WTC11 (cell line): ENCODE measurements around the gene HBB. TPM values are rescaled to one million over a fixed set of nuclear protein-coding genes. Genes with fewer than 3 reads are reported as not detected.

Experiments
- ATAC-seq: fragments of 200-7000 bp; cut with Tn5 transposase; 2 replicates; pipeline ENCODE4 v1.10.0; 2021; ENCODE audit warnings: mild to moderate bottlenecking, moderate library complexity
- CTCF ChIA-PET: fragments of 300-600 bp; sonication (Branson Sonifier 250); formaldehyde crosslinking; loops from one replicate; lab custom pipeline; 2021; ENCODE audit warnings: antibody characterized with exemption; lab: Charles Lee
- POLR2A ChIA-PET: fragments of 350-600 bp; sonication (Branson Sonifier 250); formaldehyde crosslinking; loops from one replicate; lab custom pipeline; 2021; ENCODE audit warnings: antibody characterized with exemption; lab: Charles Lee
- DNase-seq: peaks from one replicate; pipeline ENCODE4 v3.0.0; 2021; ENCODE audit warnings: low spot score
- H3K27ac Mint-ChIP-seq: 2 replicates; pipeline ENCODE4 v1.8.0; 2021; ENCODE audit warnings: mixed read lengths
- H3K27me3 Mint-ChIP-seq: 2 replicates; pipeline ENCODE4 v1.8.0; 2021; ENCODE audit warnings: low read depth, mild to moderate bottlenecking, moderate library complexity, mixed read lengths
- H3K36me3 Mint-ChIP-seq: 2 replicates; pipeline ENCODE4 v1.8.0; 2021; ENCODE audit warnings: mixed read lengths
- H3K4me1 Mint-ChIP-seq: 2 replicates; pipeline ENCODE4 v1.8.0; 2022; ENCODE audit warnings: mixed read lengths
- H3K4me3 Mint-ChIP-seq: 2 replicates; pipeline ENCODE4 v1.8.0; 2021; ENCODE audit warnings: mild to moderate bottlenecking, moderate library complexity, mixed read lengths
- H3K9me3 Mint-ChIP-seq: 2 replicates; pipeline ENCODE4 v1.8.0; 2021; ENCODE audit warnings: mixed read lengths
- ATF2 ChIP-seq: sonication (generic); formaldehyde crosslinking; IDR thresholded peaks from 2 replicates; pipeline ENCODE4 v1.8.1; 2022; ENCODE audit warnings: low read depth, missing genetic modification reagents, borderline replicate concordance
- CBFB ChIP-seq: sonication (generic); formaldehyde crosslinking; IDR thresholded peaks from 2 replicates; pipeline ENCODE4 v1.8.1; 2022; ENCODE audit warnings: mild to moderate bottlenecking, low read depth, missing genetic modification reagents
- CTCF ChIP-seq: fragments of 200-600 bp; IDR thresholded peaks from 2 replicates; pipeline ENCODE4 v1.8.0; 2022; ENCODE audit warnings: antibody characterized with exemption
- ELF4 ChIP-seq: sonication (generic); formaldehyde crosslinking; IDR thresholded peaks from 2 replicates; pipeline ENCODE4 v1.8.1; 2022; ENCODE audit warnings: low read depth, mild to moderate bottlenecking, moderate library complexity, missing genetic modification reagents
- ESRRA ChIP-seq: sonication (generic); formaldehyde crosslinking; IDR thresholded peaks from 2 replicates; pipeline ENCODE4 v1.8.1; 2022; ENCODE audit warnings: mild to moderate bottlenecking, missing genetic modification reagents, borderline replicate concordance
- GABPB1 ChIP-seq: sonication (generic); formaldehyde crosslinking; IDR thresholded peaks from 2 replicates; pipeline ENCODE4 v1.8.1; 2023; ENCODE audit warnings: mild to moderate bottlenecking, missing genetic modification reagents
- HMGXB4 ChIP-seq: sonication (generic); formaldehyde crosslinking; IDR thresholded peaks from 2 replicates; pipeline ENCODE4 v1.8.1; 2023; ENCODE audit warnings: mild to moderate bottlenecking, moderate library complexity, missing genetic modification reagents
- IRF1 ChIP-seq: sonication (generic); formaldehyde crosslinking; IDR thresholded peaks from 2 replicates; pipeline ENCODE4 v1.8.0; 2023; ENCODE audit warnings: missing genetic modification reagents
- IRF2 ChIP-seq: sonication (generic); formaldehyde crosslinking; IDR thresholded peaks from 2 replicates; pipeline ENCODE4 v1.8.0; 2022; ENCODE audit warnings: low read depth, missing genetic modification reagents, borderline replicate concordance
- JAZF1 ChIP-seq: fragments of 250-450 bp; sonication (Bioruptor Pico); IDR thresholded peaks from 2 replicates; pipeline ENCODE4 v1.9.0; 2021; ENCODE audit warnings: moderate library complexity, mild to moderate bottlenecking, inconsistent platforms
- KAT7 ChIP-seq: sonication (generic); formaldehyde crosslinking; IDR thresholded peaks from 2 replicates; pipeline ENCODE4 v1.8.1; 2023; ENCODE audit warnings: missing genetic modification reagents, mild to moderate bottlenecking, borderline replicate concordance
- MYBL2 ChIP-seq: sonication (generic); formaldehyde crosslinking; IDR thresholded peaks from 2 replicates; pipeline ENCODE4 v1.8.1; 2023; ENCODE audit warnings: mild to moderate bottlenecking, moderate library complexity, missing genetic modification reagents
- NR2C2 ChIP-seq: sonication (generic); formaldehyde crosslinking; IDR thresholded peaks from 2 replicates; pipeline ENCODE4 v1.8.0; 2022; ENCODE audit warnings: mild to moderate bottlenecking, missing genetic modification reagents
- PRRX2 ChIP-seq: fragments of 250-450 bp; sonication (Bioruptor Pico); IDR thresholded peaks from 2 replicates; pipeline ENCODE4 v1.8.0; 2021; ENCODE audit warnings: mild to moderate bottlenecking
- RELA ChIP-seq: sonication (generic); formaldehyde crosslinking; IDR thresholded peaks from 2 replicates; pipeline ENCODE4 v1.8.1; 2022; ENCODE audit warnings: missing genetic modification reagents, mild to moderate bottlenecking, borderline replicate concordance
- SP1 ChIP-seq: sonication (generic); formaldehyde crosslinking; conservative IDR thresholded peaks from 2 replicates; pipeline ENCODE4 v1.8.1; 2022; ENCODE audit warnings: missing genetic modification reagents
- ZNF317 ChIP-seq: sonication (generic); formaldehyde crosslinking; IDR thresholded peaks from 2 replicates; pipeline ENCODE4 v1.8.1; 2023; ENCODE audit warnings: low read depth, mild to moderate bottlenecking, moderate library complexity, missing genetic modification reagents, borderline replicate concordance
- ZNF416 ChIP-seq: fragments of 250-450 bp; sonication (Bioruptor Pico); IDR thresholded peaks from 2 replicates; pipeline ENCODE4 v1.9.0; 2021; ENCODE audit warnings: mild to moderate bottlenecking, inconsistent platforms
- ZNF532 ChIP-seq: fragments of 250-450 bp; sonication (Bioruptor Pico); IDR thresholded peaks from 2 replicates; pipeline ENCODE4 v1.9.0; 2021; ENCODE audit warnings: mild to moderate bottlenecking, borderline replicate concordance
- total RNA-seq: library from RNA; stranded (reverse); gene quantifications from 3 replicates; pipeline ENCODE4 v1.2.3, GENCODE V29; 2021
- TF ChIP-seq, protein P1 (sequence below): sonication (generic); formaldehyde crosslinking; IDR thresholded peaks from 2 replicates; pipeline ENCODE4 v1.8.1; 2023; ENCODE audit warnings: mild to moderate bottlenecking, missing genetic modification reagents, moderate library complexity
- TF ChIP-seq, protein P2 (sequence below): sonication (generic); formaldehyde crosslinking; IDR thresholded peaks from 2 replicates; pipeline ENCODE4 v1.8.1; 2022; ENCODE audit warnings: mild to moderate bottlenecking, moderate library complexity, missing genetic modification reagents
- TF ChIP-seq, protein P3 (sequence below): sonication (generic); formaldehyde crosslinking; IDR thresholded peaks from 2 replicates; pipeline ENCODE4 v1.8.0; 2022; ENCODE audit warnings: mild to moderate bottlenecking, missing genetic modification reagents

HBB gene
- total RNA-seq, 1 experiment from 2014 or later, result not detected

DNA sequence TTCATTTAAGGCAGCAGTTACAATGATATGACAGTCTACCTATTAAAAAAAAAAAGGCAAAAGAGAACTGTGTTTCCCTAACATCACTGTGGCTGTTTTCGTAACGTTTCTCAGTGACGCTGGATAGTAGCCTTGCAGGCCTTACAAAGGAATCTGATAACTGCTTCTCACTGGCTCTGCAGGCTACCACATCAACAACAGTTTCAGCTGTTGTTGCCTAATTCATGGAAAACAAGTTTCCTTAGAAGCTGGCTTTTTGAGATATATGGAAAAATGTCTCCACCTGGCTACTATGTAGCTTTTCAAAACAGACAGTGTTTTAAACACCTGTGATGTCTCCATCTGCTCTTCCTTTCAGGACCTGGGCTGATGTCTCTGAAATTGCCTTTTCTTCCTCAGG is 30.1 kb downstream of the HBB start (continued):
- TF ChIP-seq ZNF416 (no peak), MYBL2 (CRISPR knock-in tag) (no peak), IRF2 (CRISPR knock-in tag) (no peak), ESRRA (CRISPR knock-in tag) (no peak), PRRX2 (no peak), ELF4 (CRISPR knock-in tag) (no peak), JAZF1 (CRISPR knock-in tag) (no peak), HMGXB4 (CRISPR knock-in tag) (no peak), RELA (CRISPR knock-in tag) (no peak)
- TF ChIP-seq, protein P1, sequence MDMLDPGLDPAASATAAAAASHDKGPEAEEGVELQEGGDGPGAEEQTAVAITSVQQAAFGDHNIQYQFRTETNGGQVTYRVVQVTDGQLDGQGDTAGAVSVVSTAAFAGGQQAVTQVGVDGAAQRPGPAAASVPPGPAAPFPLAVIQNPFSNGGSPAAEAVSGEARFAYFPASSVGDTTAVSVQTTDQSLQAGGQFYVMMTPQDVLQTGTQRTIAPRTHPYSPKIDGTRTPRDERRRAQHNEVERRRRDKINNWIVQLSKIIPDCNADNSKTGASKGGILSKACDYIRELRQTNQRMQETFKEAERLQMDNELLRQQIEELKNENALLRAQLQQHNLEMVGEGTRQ (CRISPR knock-in tag), result no peak

DNA sequence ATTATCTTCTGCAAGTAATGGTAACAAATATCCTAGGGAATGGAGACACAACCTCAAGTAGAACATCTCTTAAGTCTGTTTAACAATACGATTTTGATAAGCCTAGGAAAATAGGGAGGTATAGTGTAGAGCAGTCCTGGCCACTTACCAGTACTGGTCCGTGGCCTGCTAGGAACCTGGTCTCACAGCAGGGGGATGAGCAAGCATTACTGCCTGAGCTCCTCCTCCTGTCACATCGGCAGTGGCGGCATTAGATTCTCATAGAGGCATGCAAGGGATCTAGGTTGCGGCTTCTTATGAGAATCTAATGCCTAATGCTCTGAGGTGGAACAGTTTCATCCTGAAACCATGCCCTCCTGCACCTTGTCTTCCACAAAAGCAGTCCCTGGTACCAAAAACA is 30.8 kb downstream of the HBB start:
- H3K4me3 Mint-ChIP-seq, result no peak overlapping the region
- peaks cover 3% of the 10 kb centered on the region; the same call in 1 of the 2 replicates for H3K36me3 Mint-ChIP-seq
- CTCF ChIA-PET, result no interaction called here
- POLR2A ChIA-PET, result no interaction called here
- ATAC-seq, result peak; percentile 69
- H3K27me3 Mint-ChIP-seq, result no peaks in the 10 kb centered on the region
- H3K27ac Mint-ChIP-seq, result no peak overlapping the region
- peak; percentile 20 for DNase-seq
- peaks cover 18% of the 10 kb centered on the region for H3K4me1 Mint-ChIP-seq
- H3K9me3 Mint-ChIP-seq, result peaks cover 26% of the 10 kb centered on the region
- TF ChIP-seq ZNF532 (CRISPR knock-in tag) (no peak), CTCF (no peak), IRF1 (CRISPR knock-in tag) (no peak), ZNF317 (CRISPR knock-in tag) (no peak), SP1 (CRISPR knock-in tag) (no peak), KAT7 (CRISPR knock-in tag) (no peak), NR2C2 (CRISPR knock-in tag) (no peak), CBFB (CRISPR knock-in tag) (no peak), ATF2 (CRISPR knock-in tag) (no peak), GABPB1 (CRISPR knock-in tag) (no peak)
- TF ChIP-seq, protein P2, sequence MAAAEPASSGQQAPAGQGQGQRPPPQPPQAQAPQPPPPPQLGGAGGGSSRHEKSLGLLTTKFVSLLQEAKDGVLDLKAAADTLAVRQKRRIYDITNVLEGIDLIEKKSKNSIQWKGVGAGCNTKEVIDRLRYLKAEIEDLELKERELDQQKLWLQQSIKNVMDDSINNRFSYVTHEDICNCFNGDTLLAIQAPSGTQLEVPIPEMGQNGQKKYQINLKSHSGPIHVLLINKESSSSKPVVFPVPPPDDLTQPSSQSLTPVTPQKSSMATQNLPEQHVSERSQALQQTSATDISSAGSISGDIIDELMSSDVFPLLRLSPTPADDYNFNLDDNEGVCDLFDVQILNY (CRISPR knock-in tag), result no peak
- TF ChIP-seq, protein P3, sequence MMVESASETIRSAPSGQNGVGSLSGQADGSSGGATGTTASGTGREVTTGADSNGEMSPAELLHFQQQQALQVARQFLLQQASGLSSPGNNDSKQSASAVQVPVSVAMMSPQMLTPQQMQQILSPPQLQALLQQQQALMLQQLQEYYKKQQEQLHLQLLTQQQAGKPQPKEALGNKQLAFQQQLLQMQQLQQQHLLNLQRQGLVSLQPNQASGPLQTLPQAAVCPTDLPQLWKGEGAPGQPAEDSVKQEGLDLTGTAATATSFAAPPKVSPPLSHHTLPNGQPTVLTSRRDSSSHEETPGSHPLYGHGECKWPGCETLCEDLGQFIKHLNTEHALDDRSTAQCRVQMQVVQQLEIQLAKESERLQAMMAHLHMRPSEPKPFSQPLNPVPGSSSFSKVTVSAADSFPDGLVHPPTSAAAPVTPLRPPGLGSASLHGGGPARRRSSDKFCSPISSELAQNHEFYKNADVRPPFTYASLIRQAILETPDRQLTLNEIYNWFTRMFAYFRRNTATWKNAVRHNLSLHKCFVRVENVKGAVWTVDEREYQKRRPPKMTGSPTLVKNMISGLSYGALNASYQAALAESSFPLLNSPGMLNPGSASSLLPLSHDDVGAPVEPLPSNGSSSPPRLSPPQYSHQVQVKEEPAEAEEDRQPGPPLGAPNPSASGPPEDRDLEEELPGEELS (CRISPR knock-in tag), result no peak
